HG02759 (cell line): ENCODE measurements around the gene IL23R.

Experiments
- ATAC-seq: cut with Tn5 transposase; IDR thresholded peaks from one replicate; pipeline ENCODE4 v1.9.1; 2021; ENCODE audit warnings: mild to moderate bottlenecking, moderate library complexity; ENCODE audit not compliant: unreplicated experiment

Gene IL23R

DNA sequence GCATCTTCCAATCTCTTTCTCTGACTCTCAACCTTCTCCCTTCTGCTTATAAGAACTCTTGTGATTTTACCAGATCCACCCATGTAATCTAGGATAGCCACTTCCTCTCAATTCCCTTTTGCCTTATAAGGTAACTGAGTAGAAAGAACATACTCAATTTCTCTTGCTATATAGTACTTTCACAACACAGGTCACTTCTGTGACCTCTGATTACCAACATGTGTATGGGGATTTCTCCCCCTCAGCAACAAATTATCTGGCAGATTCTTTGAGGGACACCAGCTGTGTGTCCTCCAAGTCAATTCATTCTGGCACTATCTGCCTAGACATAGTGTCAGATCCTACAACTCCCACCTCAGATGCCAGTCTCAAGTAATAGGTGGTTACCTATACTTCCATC is 62.5 kb downstream of the IL23R start:
- peak; percentile 42 for ATAC-seq

DNA sequence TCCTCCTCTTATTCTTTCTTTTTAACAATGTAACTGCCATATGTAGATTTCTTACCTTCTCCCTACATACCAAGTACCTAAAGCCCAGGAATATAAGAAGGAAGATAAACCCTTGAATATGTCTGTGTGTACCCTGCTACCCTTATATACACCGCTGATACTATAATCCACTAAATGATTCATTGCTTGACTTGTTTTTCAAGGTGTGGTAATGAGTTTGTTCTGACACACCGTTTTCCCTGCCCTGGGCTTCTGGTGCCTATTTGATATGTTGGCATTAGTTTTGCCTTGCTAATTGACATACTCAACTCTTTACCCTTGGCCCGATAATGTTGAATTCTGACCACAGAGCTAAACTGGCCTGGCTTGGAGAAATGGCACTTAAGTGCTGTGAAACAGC is 64.3 kb downstream of the IL23R start:
- no peak for ATAC-seq

DNA sequence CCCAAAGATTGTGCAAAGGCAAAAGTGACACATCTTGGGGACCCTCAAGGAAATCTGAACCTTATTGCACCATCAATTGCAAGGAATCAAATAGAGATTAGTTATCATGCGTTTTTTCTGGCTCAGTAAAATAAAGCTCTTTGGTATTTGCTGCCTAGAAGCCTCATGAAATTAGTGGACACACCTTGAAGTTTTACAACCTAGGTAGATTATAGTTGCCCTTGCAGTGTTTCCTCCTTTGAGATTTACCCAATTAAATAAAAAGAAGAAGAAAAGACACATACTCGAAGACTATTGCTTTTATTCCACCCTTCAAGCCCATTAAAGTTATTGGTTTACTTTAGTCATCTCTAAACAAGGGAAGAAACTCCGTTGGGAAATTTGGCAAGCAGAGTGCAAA is 70.0 kb downstream of the IL23R start:
- no peak for ATAC-seq

DNA sequence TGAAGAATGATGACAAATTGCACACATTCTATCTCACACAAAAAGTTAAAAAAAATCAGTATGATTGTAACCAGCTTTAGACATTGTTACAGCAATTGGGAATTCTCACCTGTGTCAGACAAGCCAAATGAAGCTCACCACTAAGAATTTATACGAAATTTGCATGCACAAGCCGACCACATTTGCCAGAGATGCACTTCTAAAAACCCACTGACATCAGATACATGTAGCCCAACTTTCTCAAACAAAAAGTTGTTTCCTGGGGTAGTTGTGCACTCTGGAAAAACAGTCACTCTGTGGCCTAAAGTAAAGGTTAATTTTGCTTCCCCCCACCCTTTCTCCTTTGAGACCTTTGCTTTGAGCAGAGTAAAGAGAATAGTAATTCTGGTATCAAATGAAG is 73.5 kb downstream of the IL23R start:
- no peak for ATAC-seq

DNA sequence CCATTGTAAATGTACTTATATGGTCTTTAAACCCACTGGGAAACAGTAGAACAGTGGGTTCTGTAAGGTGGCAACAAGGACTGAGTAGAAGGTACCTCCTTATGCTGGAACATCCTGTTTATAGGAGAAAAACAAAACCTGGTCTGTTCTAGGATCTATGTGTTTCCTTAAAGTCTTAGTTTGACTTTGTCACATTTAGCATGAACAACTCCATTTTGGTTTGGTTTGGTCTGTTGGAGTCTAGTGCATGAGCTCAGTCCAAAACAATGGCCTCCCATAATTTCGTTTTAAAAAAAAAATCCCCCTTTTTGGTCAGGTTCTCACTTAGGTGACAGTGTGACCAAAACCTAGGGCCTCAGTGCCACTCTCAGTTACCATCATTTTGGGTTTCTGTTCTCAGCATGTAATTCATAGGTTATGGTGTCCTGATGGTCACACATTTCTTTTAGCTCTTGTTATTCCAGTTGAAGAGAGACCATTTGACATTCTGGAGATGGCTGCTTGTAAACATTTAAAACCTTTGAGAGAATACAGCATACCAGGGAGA is 75.0 kb downstream of the IL23R start:
- ATAC-seq = no peak

DNA sequence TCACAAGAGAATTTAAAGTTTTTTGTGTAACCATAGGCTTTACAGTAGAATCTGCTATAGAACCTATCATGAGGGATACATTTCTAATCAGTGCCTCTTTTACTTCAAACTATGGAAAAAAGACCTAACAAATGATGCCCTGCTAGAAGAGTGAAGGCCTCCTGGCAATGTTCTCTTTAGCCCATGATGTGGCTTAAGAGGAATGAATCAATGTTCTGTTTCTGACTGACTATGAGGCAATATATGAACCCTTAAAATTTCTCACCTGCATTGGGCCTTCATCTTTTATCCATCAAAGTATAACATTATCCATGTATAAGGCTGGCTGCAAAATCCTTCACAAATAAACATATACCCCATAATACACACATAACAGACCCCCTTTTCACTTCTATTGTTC is 75.8 kb downstream of the IL23R start:
- ATAC-seq = no peak

DNA sequence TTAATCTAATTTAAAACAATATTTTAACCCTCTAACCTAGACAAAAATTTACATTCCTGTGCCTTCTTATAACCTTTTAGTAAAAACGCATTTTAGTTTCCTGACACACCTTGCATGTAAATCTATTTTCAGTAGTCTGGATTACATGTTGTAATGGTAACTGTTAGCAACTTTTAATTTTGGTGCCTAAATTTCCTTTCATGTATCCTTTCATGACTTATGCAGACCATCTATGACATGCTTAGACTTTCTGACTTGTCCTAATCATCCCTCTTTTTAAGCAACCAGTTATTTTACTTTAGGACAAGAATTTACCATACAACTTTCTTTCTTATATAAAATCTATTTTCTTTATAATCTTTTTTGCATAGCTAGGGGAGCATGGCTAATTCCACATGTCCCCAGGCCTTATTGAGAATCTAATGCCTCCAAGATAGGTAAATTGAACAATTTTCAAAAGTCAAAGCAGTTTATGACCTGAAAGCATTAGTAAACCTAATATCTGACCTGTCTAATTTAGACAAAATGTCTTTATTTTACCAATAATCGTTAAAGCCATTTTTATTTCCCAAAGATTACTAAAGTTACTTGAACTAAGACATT is 83.9 kb downstream of the IL23R start:
- no peak for ATAC-seq

DNA sequence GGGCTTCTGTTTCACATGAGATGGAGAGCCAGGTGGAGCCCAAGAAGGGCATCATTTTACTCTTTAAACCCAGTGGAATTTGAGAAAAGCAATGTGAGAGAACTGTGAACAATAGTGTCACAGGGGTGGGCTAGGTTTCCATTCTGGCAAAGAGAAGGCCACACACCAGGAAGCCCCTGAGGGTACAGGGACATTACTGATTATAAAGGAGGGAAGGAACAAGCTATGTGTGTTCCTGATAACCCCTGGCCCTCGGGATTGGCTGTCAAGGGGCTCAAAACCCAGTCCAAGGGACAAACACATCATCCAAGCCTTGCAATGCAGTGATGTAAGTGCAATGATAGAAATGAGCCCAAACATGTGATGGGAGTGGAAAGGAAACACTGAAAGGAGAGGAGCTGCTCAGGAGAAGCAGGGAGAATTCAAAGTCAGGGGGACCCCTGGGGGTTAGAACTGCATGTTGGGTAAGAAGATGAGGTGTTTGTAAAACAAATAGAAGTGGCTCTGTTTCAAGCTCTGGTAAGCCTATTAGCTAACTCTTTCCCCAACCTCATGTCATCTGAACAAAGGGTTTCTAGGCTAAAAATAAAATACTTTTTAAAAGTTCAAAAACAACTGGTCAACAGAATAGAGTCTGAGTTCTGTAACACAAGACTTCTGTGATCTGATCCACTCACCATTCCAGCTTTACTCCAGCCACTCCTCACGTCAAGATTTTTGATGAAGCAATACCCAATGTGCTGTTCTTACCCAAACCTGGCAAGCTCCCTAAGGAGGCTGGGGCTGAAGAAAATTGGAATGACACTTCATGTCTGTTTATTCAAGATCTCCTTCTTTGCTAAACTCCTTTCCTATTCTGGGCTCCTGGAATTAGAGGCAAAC is 90.3 kb downstream of the IL23R start:
- no peak for ATAC-seq

DNA sequence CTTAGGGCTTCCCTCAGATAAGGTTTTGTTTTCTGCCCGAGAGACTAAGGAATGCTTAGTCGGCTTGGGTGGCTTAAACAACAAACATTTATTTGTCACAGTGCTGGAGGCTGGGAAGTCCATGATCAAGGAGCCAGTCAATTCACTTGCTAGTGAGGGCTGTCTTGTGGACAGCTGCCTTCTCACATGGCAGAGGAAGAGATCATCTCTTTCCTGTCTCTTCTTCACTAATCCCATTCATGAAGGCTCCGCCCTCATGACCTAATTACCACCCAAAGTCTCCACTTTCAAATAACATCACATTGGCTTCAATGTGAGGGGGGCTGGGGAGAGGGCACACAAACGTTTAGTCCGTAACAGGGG is 90.9 kb downstream of the IL23R start:
- no peak for ATAC-seq

DNA sequence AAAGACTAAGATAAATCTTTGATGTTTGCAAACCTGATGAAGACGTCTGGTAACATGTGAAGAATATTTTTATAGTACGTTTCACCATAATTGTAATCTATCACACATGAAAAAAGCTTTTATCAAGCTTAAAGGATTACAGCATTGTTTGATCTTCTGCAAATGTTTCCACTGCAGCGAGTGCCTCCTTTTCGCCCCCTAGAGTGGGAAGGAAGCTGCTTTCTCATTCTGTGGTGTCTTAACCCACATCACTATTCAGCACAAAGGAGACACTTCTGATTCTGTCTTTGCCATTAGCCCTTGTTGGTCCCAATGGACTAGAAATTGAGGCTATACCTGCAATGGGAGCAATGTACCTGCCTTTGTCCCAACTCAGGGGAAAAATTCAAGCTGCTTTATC is 95.4 kb downstream of the IL23R start:
- no peak for ATAC-seq

DNA sequence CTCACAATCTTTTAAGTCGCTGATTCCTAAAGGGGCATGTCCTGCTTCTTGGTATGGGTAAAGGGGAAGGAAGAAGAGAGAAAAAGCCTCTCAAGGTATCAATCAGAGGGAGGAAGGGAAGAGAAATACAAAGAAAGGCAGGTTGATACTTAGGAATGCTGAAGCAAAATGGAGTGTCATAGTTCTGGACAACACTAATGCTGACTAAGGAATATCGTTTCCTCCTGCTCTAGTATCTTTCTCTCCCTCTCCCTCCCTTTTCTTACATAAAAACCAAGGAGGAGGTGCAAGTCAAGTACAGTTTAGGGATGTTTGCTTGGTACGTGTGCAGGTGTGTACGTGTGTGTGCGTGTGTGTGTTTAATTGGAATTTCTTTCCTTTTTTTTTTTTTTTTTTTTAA is 96.5 kb downstream of the IL23R start:
- no peak for ATAC-seq

DNA sequence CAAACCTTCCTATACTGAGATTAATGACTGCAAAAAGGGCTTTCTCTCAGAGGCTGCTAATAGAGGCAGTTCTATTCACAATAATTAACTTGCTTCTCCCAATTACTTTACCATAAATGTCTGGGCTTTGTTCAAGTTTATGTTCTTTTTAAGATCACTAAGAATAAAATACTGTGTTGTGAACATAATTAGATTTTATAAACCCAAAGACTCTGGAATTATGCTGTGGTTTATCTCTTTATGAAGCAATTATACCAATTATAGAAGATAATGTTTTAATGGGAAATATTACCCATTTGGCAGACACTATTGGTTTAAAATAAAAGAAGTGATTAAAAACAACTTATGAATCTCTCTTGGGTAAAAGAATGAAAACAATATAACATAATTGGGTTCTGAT is 97.9 kb downstream of the IL23R start:
- no peak for ATAC-seq

DNA sequence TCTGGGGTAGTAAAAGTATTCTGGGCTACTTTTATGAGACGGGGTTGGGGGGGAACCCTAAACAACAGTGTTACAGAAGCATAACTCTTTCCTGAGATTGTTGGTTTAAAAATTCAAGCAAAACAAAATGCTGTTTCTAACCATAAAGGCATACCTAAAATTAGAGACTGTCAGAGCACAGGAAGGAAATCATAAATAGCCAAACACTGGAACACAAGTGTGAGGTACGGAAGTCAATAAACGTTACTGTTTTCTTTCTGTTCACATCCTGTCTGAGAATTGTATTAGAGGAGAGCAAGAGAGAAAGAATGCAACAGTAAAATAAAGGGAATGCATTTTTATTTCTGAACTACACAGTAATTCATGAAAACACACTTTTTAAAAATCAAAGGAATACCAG is 98.6 kb downstream of the IL23R start:
- ATAC-seq = no peak

DNA sequence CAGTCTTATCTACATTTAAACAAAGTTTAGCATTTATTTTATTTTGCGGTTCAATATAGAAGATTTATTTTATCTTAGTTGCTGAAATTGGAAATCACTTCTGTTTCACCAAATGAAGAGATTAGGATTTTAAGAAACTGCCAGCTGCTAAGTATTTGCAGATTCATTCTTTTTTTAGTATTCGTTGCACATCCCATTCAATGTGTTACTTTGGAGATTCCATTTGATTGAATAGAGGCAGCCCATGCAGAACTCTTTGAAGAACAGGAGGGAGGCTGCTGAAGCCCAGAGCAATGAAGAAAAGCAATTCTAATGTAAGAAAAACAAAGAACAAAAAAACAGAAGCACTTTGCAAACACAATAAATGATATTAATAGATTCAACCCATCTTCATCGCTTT is 102.8 kb downstream of the IL23R start:
- ATAC-seq = no peak

DNA sequence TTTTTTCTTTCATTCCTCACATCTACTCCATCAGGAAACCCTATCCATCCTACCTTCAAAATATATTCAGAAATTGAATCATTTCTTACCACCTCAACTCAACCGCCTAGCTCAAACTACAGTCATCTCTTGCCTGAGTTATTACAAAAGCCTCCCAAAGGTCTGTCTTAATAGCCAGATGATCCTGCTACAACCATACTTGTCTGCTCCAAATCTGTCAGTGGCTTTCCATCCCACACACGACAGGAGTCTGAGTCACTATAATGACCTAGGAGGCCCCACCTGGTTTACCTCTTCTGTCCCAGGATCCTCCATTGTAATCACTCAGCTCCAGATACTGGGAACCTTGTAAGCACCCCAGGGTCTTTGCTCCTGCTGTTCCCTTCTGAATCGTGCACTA is 104.3 kb downstream of the IL23R start:
- no peak for ATAC-seq

DNA sequence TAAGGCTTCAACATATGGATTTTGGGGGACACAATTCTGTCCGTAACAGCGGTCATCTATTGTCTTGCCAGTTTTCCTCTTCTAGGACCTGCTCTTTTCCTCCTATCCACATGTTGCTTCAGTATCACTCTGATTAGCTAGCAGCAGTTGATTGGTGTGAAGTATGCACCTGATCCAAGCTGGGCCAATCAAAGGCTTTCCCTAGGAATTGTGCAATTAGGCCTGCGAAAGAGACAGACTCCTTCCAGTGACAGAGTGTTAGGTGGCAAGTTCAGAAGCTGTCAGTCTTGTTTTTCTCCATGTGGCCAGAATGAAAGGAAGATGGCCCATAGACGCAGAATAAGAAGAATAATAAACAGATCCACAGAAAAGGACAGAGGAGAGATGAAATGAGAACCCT is 107.3 kb downstream of the IL23R start:
- ATAC-seq = no peak

DNA sequence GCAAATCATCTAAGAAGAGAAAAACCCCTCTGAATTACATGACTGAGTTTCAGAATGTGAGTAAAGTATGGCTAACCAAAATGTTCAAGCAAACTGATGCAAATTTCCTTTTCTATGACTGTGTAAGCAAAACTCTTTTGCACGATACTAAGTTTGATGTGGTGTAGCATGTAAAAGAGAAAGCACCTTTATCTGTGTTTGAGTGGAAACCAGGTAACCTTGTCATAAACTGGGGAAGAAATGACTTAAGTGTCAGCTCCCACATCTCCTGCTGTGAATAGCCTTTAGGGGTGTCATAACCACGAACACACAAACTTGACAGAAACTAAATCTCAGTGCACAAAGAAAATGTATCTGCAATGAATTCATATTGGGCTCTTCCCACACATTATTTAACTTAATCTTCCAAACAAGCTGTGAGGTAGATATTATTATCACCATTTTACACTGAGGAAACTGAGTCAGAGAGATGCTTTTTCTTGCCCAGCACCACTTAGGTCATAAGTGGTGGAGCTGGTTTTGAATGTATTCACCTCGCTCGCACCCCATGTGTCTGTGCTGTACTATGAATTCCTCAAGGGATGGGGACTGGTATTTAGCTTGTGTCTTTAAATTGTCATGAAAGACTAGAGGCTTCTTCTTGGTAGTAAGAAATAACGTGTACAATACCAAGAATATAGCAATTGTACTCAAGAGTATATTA is 108.5 kb downstream of the IL23R start:
- ATAC-seq = no peak

DNA sequence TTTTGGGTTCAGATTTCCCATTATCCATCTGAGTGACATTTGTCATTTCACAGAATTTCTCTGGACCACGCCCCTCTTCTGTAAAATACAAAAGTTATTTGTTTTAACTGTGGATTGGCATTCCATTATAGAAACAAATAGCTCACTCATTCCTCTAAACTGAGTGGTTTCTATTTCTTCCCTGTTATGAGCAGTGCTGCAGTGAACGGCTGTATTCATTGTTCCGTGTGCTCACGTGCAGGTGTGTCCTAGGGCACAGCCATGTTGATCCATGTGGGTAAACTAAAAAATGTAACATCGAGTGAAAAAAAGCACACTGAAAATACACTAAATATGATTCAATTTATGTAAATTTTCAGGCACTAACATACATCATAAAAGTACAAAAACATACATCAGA is 114.4 kb downstream of the IL23R start:
- ATAC-seq = no peak

DNA sequence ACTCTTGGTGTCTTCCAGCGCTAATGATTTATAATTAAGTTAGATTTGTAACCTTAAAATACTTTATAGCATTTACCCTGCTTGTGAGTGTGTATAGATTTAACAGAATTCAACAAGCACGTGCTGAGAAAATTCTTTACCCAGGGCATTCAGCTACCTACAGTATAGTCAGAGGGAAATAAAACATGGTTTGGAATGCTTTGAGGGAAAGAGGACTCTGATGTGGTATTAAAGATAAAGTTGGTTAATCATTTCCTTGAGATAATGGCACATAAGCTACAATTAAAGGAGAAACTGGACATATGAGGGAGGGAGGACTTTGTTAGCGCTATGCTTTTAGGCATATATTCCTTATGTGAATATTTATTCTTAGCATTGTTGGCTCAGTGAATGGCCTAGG is 115.0 kb downstream of the IL23R start:
- ATAC-seq = no peak

DNA sequence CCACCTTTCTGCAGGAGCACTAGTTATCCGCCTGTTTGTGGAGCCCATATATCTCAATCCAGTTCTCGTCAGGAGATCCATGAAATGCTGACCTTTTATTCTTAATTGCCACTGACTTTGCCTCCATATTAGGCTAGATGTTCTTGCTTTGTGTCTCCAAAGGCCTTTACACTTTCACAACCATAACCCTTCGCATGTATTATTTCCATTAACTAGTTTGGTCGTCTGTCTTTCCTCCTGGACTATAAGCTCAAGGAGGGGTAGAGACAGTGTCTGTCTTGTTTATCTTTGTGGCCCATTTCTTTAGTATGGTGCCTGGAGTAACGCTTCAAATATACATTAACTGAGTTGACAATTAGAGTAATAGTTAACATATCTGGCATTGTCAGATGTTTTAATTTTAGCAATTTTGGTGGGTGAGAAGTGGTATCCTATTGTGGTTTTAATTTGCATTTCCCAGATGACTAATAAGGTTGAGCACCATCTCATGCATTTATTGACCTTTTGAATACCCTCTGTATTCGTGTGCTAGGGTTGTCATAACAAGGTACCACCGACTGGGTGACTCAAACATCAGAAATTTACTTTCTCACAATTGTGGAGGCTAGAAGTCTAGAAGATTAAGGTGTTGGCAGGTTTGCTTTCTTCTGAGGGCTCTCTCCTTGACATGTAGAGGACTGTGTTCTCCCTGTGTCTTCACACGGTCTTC is 119.7 kb downstream of the IL23R start:
- ATAC-seq = peak; percentile 89

DNA sequence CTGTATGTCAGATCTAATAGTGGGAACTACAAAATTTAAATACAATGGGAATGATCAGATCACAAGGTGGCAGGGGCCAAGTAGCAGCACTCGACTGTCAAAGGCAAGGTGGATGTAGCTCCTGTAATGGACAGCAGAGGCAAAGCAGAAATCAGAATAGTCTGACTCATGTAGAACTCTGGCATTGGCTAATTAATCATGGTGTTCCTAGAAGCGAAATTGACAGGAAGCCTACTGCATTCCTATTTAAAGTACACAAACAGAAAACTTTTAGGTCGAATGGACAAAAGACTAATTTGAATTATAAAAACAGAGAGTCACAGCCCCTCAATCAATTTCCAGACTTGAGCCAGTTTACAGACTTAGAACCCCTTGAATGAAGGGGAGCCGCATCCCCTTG is 124.0 kb downstream of the IL23R start:
- no peak for ATAC-seq
